ENCODE measurements around the gene ELOVL4. TPM values are rescaled to one million over a fixed set of nuclear protein-coding genes. Genes with fewer than 3 reads are reported as not detected.

Gene ELOVL4
- total and polyA plus RNA-seq, 2 of the 13 experiments (the other 11 are each of a cell fraction or from before 2014, with no cell fraction given) = 0.04 TPM; not detected in 1

DNA sequence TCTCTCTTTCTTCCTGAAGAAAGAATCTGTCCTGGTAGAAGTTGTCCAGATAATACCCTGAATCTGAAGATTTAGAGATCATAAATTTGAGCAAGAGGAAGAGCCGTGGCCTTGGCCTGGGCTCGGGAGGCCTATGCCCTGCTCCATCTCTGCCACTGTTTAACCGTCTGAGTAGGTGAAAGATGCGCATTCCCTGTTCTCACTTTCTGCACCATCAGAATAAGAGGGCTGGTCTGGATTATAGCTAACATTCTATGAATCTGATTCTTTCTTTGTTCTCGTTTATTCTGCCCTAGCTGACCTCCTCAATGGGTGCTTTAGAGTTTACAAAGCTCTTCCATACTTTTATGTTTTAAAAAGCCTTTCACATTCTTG, 51.3 kb downstream of the ELOVL4 start (continued):
- TF ChIP-seq PCBP1 (IDR thresholded peaks at IDR 0.05; ENCODE audit: borderline replicate concordance, low read depth, low read length) (no peak), PAWR (CRISPR knock-in tag; IDR thresholded peaks at IDR 0.05; ENCODE audit: borderline replicate concordance) (no peak)

DNA sequence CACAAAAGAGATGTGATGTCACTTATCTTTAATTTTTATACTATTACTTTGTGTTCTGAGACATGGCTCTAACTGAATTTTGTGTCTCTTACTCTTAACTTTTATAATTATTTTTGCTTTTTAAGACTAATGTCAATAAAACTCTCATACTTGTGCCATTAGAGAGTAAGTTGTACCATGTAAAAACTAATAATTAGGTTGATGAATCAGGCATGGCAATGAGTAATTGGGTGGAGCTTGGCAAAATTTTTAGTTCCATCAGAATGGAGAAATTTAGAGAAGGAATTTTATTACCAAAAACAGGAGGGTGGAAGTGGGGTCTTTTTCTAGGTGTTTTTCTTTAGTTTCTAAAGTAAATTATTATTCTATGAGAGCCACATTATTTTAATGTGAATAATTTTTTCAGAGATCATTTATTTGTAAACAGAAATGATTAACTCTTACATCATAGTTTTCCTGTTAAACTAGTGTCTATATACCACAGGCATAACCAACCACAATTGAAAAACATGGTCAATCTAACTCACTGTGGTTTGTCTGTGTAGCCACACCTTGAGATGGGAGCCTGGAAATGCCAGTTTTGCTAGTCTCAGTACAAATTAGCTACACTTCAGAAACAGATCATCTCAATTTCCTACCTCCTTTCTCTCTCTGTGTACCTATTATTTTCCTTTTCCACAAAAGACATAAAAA, 51.8 kb downstream of the ELOVL4 start:
- no peak for ATAC-seq
- no peak overlapping the region for H2AFZ ChIP-seq (ENCODE audit: low read length)
- no peak overlapping the region for H3K27ac ChIP-seq (ENCODE audit: extremely low read length, insufficient read depth, low read length)
- no peak for FAIRE-seq
- H4K20me1 ChIP-seq (ENCODE audit: insufficient read depth, low read length) = no peaks in the 10 kb centered on the region
- in situ Hi-C loops (cut with HindIII; ENCODE audit: extremely low pct_ligation_motif_present, low pct_unique_long_range_greater_than_20kb) = no loop called here
- no peak overlapping the region for H3K4me2 ChIP-seq (ENCODE audit: low read depth, low read length)
- no peaks in the 10 kb centered on the region for H3K9me3 ChIP-seq (ENCODE audit: low read length)
- H3K36me3 ChIP-seq (replicated peaks in 1 of 2; ENCODE audit: control insufficient read depth in 1 of 2, insufficient read depth in 2 of 2, low read length in 2 of 2) = no peaks in the 10 kb centered on the region
- POLR2A ChIA-PET = no interaction called here
- no peaks in the 10 kb centered on the region for H3K79me2 ChIP-seq (ENCODE audit: insufficient read depth, low read length)
- no peaks in the 10 kb centered on the region for H3K4me1 ChIP-seq (ENCODE audit: insufficient read depth, low read length)
- intact Hi-C loops (cut with micrococcal nuclease; ENCODE audit: unreplicated experiment) = no loop called here
- no peak for TF ChIP-seq ZNF678 (CRISPR knock-in tag; IDR thresholded peaks at IDR 0.05)
- no peak for TF ChIP-seq ZNF431 (CRISPR knock-in tag; IDR thresholded peaks at IDR 0.05; ENCODE audit: borderline replicate concordance, low read depth)
- TF ChIP-seq, protein P1, sequence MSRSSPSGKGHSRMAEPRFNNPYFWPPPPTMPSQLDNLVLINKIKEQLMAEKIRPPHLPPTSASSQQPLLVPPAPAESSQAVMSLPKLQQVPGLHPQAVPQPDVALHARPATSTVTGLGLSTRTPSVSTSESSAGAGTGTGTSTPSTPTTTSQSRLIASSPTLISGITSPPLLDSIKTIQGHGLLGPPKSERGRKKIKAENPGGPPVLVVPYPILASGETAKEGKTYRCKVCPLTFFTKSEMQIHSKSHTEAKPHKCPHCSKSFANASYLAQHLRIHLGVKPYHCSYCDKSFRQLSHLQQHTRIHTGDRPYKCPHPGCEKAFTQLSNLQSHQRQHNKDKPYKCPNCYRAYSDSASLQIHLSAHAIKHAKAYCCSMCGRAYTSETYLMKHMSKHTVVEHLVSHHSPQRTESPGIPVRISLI (CRISPR knock-in tag; IDR thresholded peaks at IDR 0.05; ENCODE audit: borderline replicate concordance) = no peak
- TF ChIP-seq IKZF1 (IDR thresholded peaks at IDR 0.05) = no peak
- TF ChIP-seq ZNF772 (CRISPR knock-in tag; IDR thresholded peaks at IDR 0.05) = no peak
- CTCF ChIA-PET (ENCODE audit: low intra/inter-chr PET ratio, low total read pairs) = no interaction called here
- DNase-seq (ENCODE audit: low spot score) = no peak
- H3K9ac ChIP-seq (ENCODE audit: insufficient read depth, low read depth, low read length) = no peak overlapping the region
- H3K27me3 ChIP-seq (ENCODE audit: control insufficient read depth in 1 of 2, insufficient read depth in 2 of 2, low read length in 2 of 2) = no peaks in the 10 kb centered on the region
- no TSS peak for BruUV-seq (replicated peaks)
- H3K4me3 ChIP-seq (replicated peaks in 1 of 3; ENCODE audit: insufficient read depth in 1 of 3, low read depth in 2 of 3, low read length in 3 of 3) = no peak overlapping the region
